HUES6 (cell line): Measurements from ENCODE around the gene TMEM121.

Source experiments
- H3K27ac ChIP-seq: 2 replicates; pipeline ENCODE4 v1.7.0; 2013; ENCODE audit warnings: low read depth, mild to moderate bottlenecking, low read length, inconsistent platforms
- H3K27me3 ChIP-seq: 2 replicates; pipeline ENCODE4 v1.6.1; 2013; ENCODE audit warnings: low read length; ENCODE audit not compliant: control insufficient read depth, insufficient read depth
- H3K36me3 ChIP-seq: 2 replicates; pipeline ENCODE4 v1.6.1; 2013; ENCODE audit warnings: low read length; ENCODE audit not compliant: control insufficient read depth, insufficient read depth
- H3K4me1 ChIP-seq: 2 replicates; pipeline ENCODE4 v1.6.1; 2013; ENCODE audit warnings: low read length; ENCODE audit not compliant: control insufficient read depth, insufficient read depth
- H3K4me3 ChIP-seq: 2 replicates; pipeline ENCODE4 v1.5.1; 2013; ENCODE audit warnings: low read depth, low read length
- H3K9ac ChIP-seq: one replicate; pipeline ENCODE4 v1.6.1; 2013; ENCODE audit warnings: mild to moderate bottlenecking, low read length
- H3K9me3 ChIP-seq: 2 replicates; pipeline ENCODE4 v1.6.1; 2013; ENCODE audit warnings: low read depth, low read length; ENCODE audit not compliant: control insufficient read depth, insufficient read depth

Gene TMEM121

GRCh38 chr14:105525326-105525725 is 1.1 kb upstream of the TMEM121 start:
- peaks cover 4% of the 10 kb centered on the region; the same call in 1 of the 2 replicates for H3K4me1 ChIP-seq
- no peak overlapping the region for H3K9ac ChIP-seq
- peaks cover 6% of the 10 kb centered on the region; the same call in 1 of the 2 replicates for H3K9me3 ChIP-seq
- no peaks in the 10 kb centered on the region for H3K36me3 ChIP-seq
- no peak overlapping the region for H3K27ac ChIP-seq
- H3K27me3 ChIP-seq: peaks cover 52% of the 10 kb centered on the region
- H3K4me3 ChIP-seq: peak overlapping the region; percentile 61; the same call in 1 of the 2 replicates

GRCh38 chr14:105526776-105527380 is 495 bp downstream of the TMEM121 start:
- peaks cover 48% of the 10 kb centered on the region for H3K27me3 ChIP-seq
- H3K4me3 ChIP-seq: peak overlapping the region; percentile 50
- peak overlapping the region; percentile 58 for H3K9ac ChIP-seq
- H3K36me3 ChIP-seq: no peaks in the 10 kb centered on the region
- peaks cover 8% of the 10 kb centered on the region; the same call in 1 of the 2 replicates for H3K9me3 ChIP-seq
- peaks cover 4% of the 10 kb centered on the region; the same call in 1 of the 2 replicates for H3K4me1 ChIP-seq
- H3K27ac ChIP-seq: no peak overlapping the region

- peak overlapping the region; percentile 50 for H3K4me3 ChIP-seq
- H3K9ac ChIP-seq: peak overlapping the region; percentile 58
- H3K27me3 ChIP-seq: peaks cover 47% of the 10 kb centered on the region
- peaks cover 8% of the 10 kb centered on the region; the same call in 1 of the 2 replicates for H3K9me3 ChIP-seq
- no peaks in the 10 kb centered on the region for H3K36me3 ChIP-seq
- peaks cover 4% of the 10 kb centered on the region; the same call in 1 of the 2 replicates for H3K4me1 ChIP-seq
- H3K27ac ChIP-seq: no peak overlapping the region
These were observed 1.0 kb downstream of the TMEM121 start for GRCh38 chr14:105527381-105527825.

- Histone ChIP-seq H3K27ac (no peak overlapping the region), H3K9ac (peak overlapping the region; percentile 42)
These were observed 1.6 kb downstream of the TMEM121 start for GRCh38 chr14:105527826-105528585.

GRCh38 chr14:105528586-105529318 is 2.4 kb downstream of the TMEM121 start:
- H3K4me1 ChIP-seq: peaks cover 4% of the 10 kb centered on the region; the same call in 1 of the 2 replicates
- H3K27ac ChIP-seq: no peak overlapping the region
- H3K27me3 ChIP-seq: peaks cover 45% of the 10 kb centered on the region
- peaks cover 10% of the 10 kb centered on the region; the same call in 1 of the 2 replicates for H3K9me3 ChIP-seq
- peak overlapping the region; percentile 33 for H3K4me3 ChIP-seq
- H3K9ac ChIP-seq: peak overlapping the region; percentile 30
- H3K36me3 ChIP-seq: no peaks in the 10 kb centered on the region

More at GRCh38 chr14:105527826-105528585, 1.6 kb downstream of the TMEM121 start:
- no peaks in the 10 kb centered on the region for H3K36me3 ChIP-seq
- peaks cover 8% of the 10 kb centered on the region; the same call in 1 of the 2 replicates for H3K9me3 ChIP-seq
- peaks cover 4% of the 10 kb centered on the region; the same call in 1 of the 2 replicates for H3K4me1 ChIP-seq
- H3K4me3 ChIP-seq: peak overlapping the region; percentile 59
- H3K27me3 ChIP-seq: peaks cover 45% of the 10 kb centered on the region

- no peak overlapping the region for H3K4me3 ChIP-seq
- no peak overlapping the region for H3K9ac ChIP-seq
- H3K27ac ChIP-seq: no peak overlapping the region
- H3K9me3 ChIP-seq: peaks cover 10% of the 10 kb centered on the region; the same call in 1 of the 2 replicates
- H3K27me3 ChIP-seq: peaks cover 44% of the 10 kb centered on the region
- H3K4me1 ChIP-seq: peaks cover 4% of the 10 kb centered on the region; the same call in 1 of the 2 replicates
- H3K36me3 ChIP-seq: no peaks in the 10 kb centered on the region
These were observed 2.9 kb downstream of the TMEM121 start for GRCh38 chr14:105529319-105529568.

- H3K9me3 ChIP-seq: peaks cover 10% of the 10 kb centered on the region; the same call in 1 of the 2 replicates
- H3K9ac ChIP-seq: no peak overlapping the region
- H3K27ac ChIP-seq: no peak overlapping the region
- peaks cover 4% of the 10 kb centered on the region; the same call in 1 of the 2 replicates for H3K4me1 ChIP-seq
- no peak overlapping the region for H3K4me3 ChIP-seq
- no peaks in the 10 kb centered on the region for H3K36me3 ChIP-seq
- peaks cover 39% of the 10 kb centered on the region for H3K27me3 ChIP-seq
These were observed 3.3 kb downstream of the TMEM121 start for GRCh38 chr14:105529569-105530284.

- H3K9ac ChIP-seq: no peak overlapping the region
- H3K4me1 ChIP-seq: peaks cover 4% of the 10 kb centered on the region; the same call in 1 of the 2 replicates
- H3K9me3 ChIP-seq: peaks cover 13% of the 10 kb centered on the region; the same call in 1 of the 2 replicates
- H3K27me3 ChIP-seq: peaks cover 33% of the 10 kb centered on the region
- H3K27ac ChIP-seq: no peak overlapping the region
- H3K36me3 ChIP-seq: no peaks in the 10 kb centered on the region
- no peak overlapping the region for H3K4me3 ChIP-seq
These were observed 4.1 kb downstream of the TMEM121 start for GRCh38 chr14:105530285-105531087.

- Histone ChIP-seq H3K4me1 (no peaks in the 10 kb centered on the region), H3K36me3 (no peaks in the 10 kb centered on the region), H3K9me3 (peaks cover 17% of the 10 kb centered on the region; the same call in 1 of the 2 replicates), H3K27ac (no peak overlapping the region), H3K9ac (no peak overlapping the region), H3K27me3 (peaks cover 26% of the 10 kb centered on the region), H3K4me3 (no peak overlapping the region)
These were observed 4.9 kb downstream of the TMEM121 start for GRCh38 chr14:105531088-105531893.
